LNCaP clone FGC (cell line): ENCODE data around the gene SSX2IP.

Experiments
- DNase-seq: peaks from one replicate; pipeline ENCODE4 v3.0.0-alpha.2; 2011; ENCODE audit warnings: low read depth
- H3K4me3 ChIP-seq: 2 replicates; pipeline ENCODE4 v1.5.1; 2011; ENCODE audit warnings: mild to moderate bottlenecking, low read depth, low read length, control low read depth
- TF ChIP-seq, protein P1 (sequence below): IDR thresholded peaks from 2 replicates; pipeline ENCODE4 v1.5.1; 2012; ENCODE audit warnings: mild to moderate bottlenecking; ENCODE audit not compliant: control insufficient read depth, insufficient read depth; ENCODE audit errors: extremely low read depth

The SSX2IP gene

DNA sequence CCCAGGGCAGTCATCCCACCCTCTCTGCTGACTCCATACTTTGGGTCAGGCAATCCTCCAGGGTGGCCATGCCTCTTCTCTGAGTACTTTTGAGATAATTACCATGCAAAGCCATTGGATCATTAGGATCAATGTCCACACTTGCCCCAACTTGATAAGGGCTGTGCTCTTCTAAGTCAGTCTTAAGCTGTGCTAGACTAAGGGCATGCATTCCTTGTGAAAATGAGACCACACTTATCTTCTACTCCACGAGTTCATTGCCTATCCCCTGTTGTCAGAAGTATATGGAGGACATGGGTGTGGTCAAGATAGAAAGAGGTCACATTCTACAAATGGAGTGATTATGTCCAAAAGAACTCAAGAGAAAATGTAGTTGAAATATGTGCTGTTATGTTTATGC is 18.9 kb upstream of the SSX2IP start:
- H3K4me3 ChIP-seq: no peak overlapping the region
- no peak for DNase-seq
- TF ChIP-seq, protein P1, sequence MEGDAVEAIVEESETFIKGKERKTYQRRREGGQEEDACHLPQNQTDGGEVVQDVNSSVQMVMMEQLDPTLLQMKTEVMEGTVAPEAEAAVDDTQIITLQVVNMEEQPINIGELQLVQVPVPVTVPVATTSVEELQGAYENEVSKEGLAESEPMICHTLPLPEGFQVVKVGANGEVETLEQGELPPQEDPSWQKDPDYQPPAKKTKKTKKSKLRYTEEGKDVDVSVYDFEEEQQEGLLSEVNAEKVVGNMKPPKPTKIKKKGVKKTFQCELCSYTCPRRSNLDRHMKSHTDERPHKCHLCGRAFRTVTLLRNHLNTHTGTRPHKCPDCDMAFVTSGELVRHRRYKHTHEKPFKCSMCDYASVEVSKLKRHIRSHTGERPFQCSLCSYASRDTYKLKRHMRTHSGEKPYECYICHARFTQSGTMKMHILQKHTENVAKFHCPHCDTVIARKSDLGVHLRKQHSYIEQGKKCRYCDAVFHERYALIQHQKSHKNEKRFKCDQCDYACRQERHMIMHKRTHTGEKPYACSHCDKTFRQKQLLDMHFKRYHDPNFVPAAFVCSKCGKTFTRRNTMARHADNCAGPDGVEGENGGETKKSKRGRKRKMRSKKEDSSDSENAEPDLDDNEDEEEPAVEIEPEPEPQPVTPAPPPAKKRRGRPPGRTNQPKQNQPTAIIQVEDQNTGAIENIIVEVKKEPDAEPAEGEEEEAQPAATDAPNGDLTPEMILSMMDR: no peak

DNA sequence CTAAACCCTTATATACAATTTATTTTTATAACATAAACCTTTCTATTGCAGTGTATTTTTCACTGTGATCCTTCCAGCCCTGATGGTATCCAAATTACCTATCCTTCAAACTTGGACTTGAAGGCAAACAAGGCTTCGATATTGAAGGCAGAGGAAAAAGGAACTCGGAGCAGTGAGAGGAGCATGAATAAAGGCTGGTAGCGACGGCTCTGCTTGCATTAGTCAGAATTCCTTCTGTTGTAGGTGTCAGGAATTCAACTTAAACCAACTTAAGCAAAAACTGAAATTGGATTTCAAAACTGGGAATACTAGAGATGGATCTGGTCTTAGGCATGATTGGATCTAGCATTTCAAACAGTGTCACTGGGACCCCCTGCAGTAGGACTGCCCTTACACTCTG is 17.8 kb upstream of the SSX2IP start:
- no peak overlapping the region for H3K4me3 ChIP-seq
- DNase-seq: no peak
- TF ChIP-seq, protein P1: no peak

DNA sequence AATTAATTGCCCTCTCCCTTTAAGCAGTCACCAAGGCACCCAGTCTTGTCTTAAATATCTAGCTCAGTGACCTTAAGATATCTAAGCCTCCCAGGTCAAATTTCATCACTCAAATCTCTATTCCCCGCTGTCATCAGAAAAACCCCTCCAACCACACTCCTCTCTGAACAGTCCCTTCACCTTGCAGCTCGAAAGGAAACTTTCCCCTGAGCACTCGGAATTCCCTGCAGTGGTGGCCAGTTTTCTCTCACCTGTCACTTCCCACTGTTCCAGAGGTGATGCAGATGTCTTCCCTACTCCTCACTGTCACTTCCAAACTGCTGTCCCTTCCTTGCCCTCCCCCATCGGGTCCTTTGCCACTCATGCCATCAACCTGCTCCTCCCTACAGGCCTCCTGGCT is 15.3 kb upstream of the SSX2IP start:
- DNase-seq: no peak
- TF ChIP-seq, protein P1: no peak

DNA sequence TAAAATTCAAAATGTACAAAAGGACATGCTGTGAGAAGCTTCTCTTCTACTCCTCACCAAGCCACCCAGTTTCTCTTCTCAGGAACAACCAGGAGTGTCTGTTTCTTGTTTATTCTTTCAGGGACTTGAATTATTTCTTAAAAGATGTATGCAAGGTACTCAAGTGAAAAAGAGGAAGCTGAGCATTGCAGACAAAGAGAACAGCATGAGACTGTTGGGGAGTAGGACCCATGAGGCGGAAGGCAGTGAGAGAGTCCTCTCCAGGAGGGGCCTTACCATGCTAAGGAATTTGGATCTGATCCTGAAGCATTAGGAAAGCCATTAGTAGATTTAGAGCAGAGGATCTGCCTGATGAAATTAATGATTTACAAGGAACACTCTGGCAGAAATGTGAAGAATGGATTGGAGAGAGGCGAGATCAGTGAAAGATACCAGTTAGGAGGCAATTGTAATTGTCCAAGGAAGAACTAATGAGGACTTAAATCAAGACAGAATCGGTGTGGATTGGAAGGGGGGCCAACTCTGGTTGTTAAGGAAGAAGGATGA is 14.7 kb upstream of the SSX2IP start:
- no peak overlapping the region for H3K4me3 ChIP-seq
- TF ChIP-seq, protein P1: no peak
- no peak for DNase-seq

More for the DNA sequence above, 15.3 kb upstream of the SSX2IP start:
- no peak overlapping the region for H3K4me3 ChIP-seq

DNA sequence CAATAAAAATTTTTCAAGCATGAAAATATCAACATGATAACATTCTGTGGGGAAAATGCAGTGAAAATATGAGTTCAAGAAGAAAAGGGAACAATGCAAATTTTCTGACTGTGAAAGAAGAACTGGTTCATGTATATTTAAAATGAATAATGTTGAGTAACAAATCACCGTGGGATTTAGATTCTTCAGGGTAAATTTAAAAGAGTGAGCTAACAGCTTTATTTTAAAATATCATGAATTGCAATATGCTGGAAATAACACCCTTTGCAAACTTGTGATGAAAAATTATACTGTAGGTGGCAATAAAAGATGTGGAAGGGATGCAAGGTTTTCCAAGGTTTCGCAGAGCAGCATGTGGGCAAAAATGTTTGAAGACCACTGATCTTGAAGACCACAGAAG is 13.2 kb upstream of the SSX2IP start:
- no peak for DNase-seq
- TF ChIP-seq, protein P1: no peak
- H3K4me3 ChIP-seq: no peak overlapping the region

DNA sequence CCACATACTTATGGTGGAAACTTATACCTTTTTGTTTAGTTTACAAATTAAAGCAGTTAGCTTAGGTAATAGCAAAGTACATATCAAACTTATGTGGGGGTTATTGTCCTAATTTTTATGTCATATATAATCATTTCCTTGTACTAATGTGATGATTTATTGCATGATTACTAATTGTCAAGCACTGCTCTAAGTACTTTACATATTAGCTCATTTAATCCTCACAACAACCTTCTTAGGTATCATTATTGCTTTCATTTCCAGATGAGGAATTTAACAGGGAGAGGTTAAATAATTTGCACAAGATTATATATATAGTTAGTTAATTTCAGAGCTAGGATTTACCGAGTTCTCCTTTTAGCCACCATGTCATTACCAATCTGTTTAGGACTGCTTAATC is 11.9 kb upstream of the SSX2IP start:
- DNase-seq: no peak
- no peak overlapping the region for H3K4me3 ChIP-seq
- TF ChIP-seq, protein P1: no peak

DNA sequence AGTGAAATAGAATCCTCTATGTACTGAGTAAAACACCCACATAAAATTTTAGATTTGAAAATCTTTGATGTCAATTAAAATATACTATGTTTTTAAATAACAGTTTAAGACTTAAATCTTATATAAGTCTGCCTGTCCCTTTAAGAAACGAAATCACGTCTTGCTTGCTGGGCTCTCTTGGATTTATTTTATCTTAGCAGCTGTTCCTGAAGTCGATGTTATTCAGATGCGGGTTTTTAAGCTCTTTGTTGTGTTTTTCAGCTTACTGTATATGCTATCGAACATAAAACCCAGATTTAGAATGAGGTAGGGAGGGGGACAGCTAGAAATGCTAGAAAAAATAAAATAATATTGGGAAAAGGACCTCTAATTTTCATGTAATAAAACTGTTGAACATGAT is 11.1 kb upstream of the SSX2IP start:
- no peak for DNase-seq
- TF ChIP-seq, protein P1: no peak
- H3K4me3 ChIP-seq: no peak overlapping the region
